AG10803 (cell line): ENCODE measurements around the gene SMCHD1.

Experiments
- DNase-seq: peaks from one replicate; pipeline ENCODE4 v3.0.0; 2010; ENCODE audit warnings: low read depth
- H3K4me3 ChIP-seq: 2 replicates; pipeline ENCODE4 v1.5.1; 2011; ENCODE audit warnings: mild to moderate bottlenecking, low read length, control low read depth
- TF ChIP-seq, protein P1 (sequence below): conservative IDR thresholded peaks from 2 replicates; pipeline ENCODE4 v1.5.1; 2011; ENCODE audit warnings: mild to moderate bottlenecking, low read length, control low read depth, inconsistent platforms

SMCHD1 gene

DNA sequence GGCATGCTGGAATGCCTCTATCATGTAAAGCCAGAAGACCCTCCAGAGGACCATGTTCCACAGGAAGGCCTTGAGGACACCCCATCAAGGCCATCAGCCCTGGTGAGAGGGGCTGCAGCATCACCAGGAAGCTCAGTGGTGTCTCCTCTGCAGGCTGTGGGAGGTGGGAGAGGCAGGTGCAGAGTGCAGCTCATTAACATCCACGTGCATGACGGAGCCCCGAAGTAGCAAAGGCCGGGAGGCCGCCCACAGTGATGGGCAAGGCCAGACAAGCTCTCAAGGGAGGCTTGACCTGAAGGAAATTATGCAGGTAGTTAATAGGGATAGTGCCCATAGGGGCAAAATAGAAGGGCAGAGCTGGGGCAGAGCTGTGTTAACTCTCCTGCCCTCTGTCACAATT, 30.3 kb upstream of the SMCHD1 start:
- DNase-seq, result no peak
- no peak overlapping the region for H3K4me3 ChIP-seq
- TF ChIP-seq, protein P1, sequence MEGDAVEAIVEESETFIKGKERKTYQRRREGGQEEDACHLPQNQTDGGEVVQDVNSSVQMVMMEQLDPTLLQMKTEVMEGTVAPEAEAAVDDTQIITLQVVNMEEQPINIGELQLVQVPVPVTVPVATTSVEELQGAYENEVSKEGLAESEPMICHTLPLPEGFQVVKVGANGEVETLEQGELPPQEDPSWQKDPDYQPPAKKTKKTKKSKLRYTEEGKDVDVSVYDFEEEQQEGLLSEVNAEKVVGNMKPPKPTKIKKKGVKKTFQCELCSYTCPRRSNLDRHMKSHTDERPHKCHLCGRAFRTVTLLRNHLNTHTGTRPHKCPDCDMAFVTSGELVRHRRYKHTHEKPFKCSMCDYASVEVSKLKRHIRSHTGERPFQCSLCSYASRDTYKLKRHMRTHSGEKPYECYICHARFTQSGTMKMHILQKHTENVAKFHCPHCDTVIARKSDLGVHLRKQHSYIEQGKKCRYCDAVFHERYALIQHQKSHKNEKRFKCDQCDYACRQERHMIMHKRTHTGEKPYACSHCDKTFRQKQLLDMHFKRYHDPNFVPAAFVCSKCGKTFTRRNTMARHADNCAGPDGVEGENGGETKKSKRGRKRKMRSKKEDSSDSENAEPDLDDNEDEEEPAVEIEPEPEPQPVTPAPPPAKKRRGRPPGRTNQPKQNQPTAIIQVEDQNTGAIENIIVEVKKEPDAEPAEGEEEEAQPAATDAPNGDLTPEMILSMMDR, result no peak

DNA sequence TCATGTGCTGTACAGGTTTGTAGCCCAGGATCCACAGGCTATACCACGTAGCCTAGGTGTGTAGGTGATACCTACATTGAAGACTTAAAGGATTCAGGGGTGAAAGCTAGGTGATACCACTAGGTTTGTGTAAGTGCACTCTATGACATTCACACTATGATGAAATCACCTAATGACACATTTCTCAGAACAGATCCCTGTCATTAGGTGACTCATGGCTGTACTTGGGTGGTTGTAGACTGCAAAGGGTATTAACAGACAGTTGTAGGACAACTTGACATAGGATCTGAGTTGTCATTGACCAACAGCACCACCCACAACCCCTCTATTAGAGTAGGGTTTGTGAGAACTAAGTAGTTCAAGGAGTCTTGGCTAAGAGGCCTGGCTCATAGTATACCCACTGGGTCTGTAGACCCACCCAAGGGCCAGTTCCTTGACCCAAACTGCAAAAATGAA, 27.7 kb upstream of the SMCHD1 start:
- H3K4me3 ChIP-seq, result no peak overlapping the region
- DNase-seq, result no peak
- TF ChIP-seq, protein P1, result no peak

DNA sequence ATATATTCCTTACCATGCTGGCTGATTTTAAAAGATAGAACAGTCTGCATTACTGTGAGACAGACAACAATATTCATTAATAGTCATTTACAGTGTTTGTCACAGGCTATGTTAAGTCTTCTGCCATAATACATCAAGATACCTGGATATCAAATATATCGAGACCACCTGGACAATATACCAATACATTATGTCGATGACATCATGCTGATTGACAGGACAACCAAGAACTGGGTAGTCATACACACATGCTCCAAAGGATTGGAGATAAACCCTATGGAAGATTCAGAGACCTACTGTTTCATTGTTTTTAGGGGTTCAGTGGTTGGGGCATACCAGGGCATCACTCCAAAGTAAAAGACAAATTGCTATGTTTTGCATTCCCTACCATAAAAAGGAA, 26.5 kb upstream of the SMCHD1 start:
- no peak for DNase-seq
- TF ChIP-seq, protein P1, result no peak
- H3K4me3 ChIP-seq, result no peak overlapping the region

DNA sequence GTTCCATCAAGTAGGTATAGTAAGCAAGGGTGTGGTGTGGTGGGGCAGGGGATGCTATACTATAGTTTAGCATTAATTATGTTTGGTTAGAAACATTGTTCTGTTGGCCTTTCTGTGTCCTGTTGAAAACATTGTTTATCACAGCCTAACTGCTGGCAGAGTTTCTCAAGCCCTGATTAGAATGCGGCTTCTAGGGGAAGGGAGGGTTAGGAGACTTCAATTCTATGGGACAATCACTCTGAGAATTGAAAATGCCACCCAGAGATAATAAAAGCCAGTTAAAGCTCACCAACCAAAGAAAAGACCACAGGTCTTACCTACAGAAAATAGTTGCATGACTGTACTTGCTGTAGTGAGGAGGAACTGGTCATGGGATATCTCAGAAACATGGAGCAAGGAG, 19.9 kb upstream of the SMCHD1 start:
- DNase-seq, result no peak
- H3K4me3 ChIP-seq, result no peak overlapping the region
- TF ChIP-seq, protein P1, result no peak

DNA sequence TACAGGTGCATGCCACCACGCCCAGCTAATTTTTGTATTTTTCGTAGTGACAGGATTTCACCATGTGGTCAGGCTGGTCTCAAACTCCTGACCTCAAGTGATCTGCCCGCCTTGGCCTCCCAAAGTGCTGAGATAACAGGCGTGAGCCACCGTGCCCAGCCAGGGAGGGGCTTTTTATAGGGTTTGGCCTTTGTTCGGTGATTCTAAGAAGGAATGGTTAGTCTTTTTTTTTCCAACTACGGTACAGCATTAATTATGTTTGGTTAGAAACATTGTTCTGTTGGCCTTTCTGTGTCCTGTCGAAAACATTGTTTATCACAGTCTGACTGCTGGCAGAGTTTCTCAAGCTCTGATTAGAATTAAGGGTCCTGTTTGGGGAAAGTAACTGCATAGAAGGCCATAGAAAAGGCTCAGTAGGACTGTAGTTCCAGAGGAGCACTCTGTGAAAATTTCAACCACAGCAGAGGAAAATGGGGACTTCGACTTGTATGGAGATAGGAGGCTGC, 19.3 kb upstream of the SMCHD1 start:
- H3K4me3 ChIP-seq, result no peak overlapping the region
- no peak for DNase-seq
- TF ChIP-seq, protein P1, result no peak

DNA sequence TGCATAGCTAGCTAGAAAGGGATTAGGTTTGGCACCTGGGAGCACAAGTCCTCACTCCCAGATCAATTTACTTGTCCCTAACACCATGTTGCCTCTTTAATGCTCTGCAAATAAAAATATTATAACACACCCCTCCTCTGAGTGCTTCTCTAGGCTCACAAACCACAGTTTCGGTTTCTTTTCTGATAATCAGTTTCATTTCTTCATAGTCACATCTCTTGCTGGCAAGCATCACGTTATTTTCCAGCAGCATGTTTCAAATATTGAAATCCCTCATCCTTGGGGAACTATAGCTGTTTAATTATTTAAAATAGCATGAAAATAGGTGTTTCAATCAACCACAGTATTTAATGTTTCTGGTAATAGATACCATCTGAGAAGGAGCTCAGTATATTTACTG, 13.9 kb upstream of the SMCHD1 start:
- no peak for DNase-seq
- TF ChIP-seq, protein P1, result no peak
- H3K4me3 ChIP-seq, result 0 out of 2 replicates have a peak overlapping the region, but pooled peaks have one; percentile 14

DNA sequence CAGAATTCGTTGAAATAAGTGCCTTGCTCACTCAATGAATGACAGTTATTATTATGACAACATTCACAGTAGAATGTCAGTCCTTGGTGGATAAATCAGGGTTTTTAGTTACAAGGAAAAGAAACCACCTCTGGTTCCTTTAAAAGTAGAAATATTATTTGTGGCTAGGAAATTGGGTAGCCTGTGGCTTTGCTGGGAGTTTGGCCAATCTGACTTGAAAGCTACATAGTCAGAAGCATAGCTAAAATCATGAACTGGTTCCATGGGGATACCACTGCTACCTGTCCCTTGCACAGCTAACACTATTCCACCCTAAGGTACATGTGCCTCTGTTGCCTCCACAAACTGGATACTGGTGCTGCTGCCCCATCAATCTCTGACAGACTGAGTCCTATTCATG, 12.8 kb upstream of the SMCHD1 start:
- no peak overlapping the region for H3K4me3 ChIP-seq
- TF ChIP-seq, protein P1, result no peak
- DNase-seq, result no peak
